Activated CD4-positive, alpha-beta T cell treated with anti-CD3 and anti-CD28 coated beads, Interleukin-2, amount 50 U/mL, for 48 hours (primary cell): Measurements from ENCODE around the gene NUP42.
"Not testable (repeated sequence)": the region's sequence is repeated elsewhere in the genome, so short reads cannot be mapped to it uniquely, and the experiment has no call there.

Experiments
- DNase-seq, 2 experiments: peaks; one replicate each; pipeline ENCODE4 v3.0.0-alpha.2; 2020

Gene NUP42

GRCh38 chr7:23205909-23206767, 24.3 kb downstream of the NUP42 start:
- DNase-seq, result no peak

DNA sequence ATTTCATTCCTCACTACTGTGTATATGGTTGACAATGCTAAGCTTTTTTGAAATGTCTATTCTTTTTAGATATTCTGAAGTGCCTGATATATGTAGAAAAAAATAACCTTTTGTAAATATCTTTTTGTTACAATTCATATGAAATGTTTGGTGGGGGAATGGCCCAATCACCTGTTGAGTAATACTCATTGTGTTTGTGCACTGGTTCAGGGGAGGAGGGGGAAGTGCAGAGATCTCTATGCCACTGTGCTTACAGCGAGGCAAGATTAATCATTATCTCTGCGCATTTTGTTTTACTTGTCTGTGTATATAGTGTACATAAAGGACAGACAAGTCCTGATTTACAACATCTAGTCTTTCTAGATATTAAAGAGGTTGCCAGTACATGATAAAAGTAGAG, 25.2 kb downstream of the NUP42 start:
- no peak for DNase-seq

DNA sequence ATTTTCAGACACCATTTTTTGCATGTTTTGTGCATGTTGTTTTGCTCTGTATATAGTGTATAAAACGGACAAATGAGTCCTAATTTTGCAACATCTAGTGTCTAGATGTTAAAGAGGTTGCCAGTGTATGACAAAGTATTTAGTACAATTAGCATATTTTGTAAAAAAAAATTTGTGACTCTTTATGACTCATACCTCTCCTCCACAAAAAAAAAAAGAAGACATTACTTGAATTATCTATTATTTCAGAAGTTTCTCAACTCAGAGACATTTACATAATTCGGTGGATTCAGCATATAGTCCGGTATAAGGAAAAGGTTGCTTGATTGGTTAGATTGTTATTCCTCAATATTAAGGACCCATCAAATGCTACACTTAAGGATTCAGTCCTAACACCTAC, 26.0 kb downstream of the NUP42 start:
- DNase-seq, result no peak

- DNase-seq, result no peak
These were observed 26.5 kb downstream of the NUP42 start for GRCh38 chr7:23208316-23208715.

GRCh38 chr7:23210506-23210905, 28.7 kb downstream of the NUP42 start:
- no peak for DNase-seq

GRCh38 chr7:23211589-23211988, 29.7 kb downstream of the NUP42 start:
- DNase-seq, result no peak

GRCh38 chr7:23212395-23212794, 30.5 kb downstream of the NUP42 start:
- DNase-seq, result no peak

GRCh38 chr7:23212841-23213240, 31.0 kb downstream of the NUP42 start:
- DNase-seq, result no peak

GRCh38 chr7:23213755-23214154, 31.9 kb downstream of the NUP42 start:
- no peak for DNase-seq

DNA sequence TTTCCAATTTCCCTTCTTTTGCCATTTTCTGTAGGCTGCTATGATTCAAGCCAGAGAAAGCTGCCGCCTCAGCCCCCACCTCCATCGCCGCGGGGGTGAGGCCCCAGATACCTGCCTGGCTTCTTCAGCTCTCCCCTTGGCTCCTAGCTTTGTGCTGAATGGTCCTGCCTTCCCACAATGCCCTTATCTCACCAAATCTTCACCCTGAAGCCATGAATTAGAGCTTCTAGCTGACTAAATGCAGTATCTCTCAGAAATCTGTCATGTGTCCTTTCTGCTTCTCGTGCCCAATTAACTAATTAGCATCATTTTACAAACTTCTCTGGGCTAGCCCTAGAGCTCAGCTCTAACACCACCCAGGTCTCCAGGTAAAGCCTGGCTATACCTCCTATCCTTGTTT, 32.6 kb downstream of the NUP42 start:
- DNase-seq, result no peak

GRCh38 chr7:23214938-23215337, 33.1 kb downstream of the NUP42 start:
- DNase-seq, result no peak

GRCh38 chr7:23216021-23216420, 34.2 kb downstream of the NUP42 start:
- no peak for DNase-seq

DNA sequence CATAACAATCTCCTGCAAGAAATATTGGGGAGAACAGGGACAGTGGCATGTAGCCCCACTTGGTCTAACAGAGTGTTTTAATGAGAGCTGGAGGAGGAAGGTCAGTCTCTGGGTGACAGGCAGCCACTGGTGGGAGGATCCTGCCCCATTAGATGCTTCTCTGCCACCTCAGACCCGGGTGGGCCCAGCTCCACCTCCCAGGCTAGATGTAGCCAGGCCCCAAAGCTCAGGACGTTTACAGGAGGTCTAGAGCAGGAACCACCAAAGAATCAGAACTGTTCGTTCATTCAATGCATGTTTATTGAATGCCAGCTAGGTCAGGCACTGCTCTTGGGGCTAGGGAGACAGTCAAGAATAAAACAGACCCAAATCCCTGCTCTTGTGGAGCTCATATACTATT, 36.3 kb downstream of the NUP42 start:
- DNase-seq, result no peak

GRCh38 chr7:23220690-23221305, 39.0 kb downstream of the NUP42 start:
- no peak for DNase-seq

- no peak for DNase-seq
These were observed 40.7 kb downstream of the NUP42 start for GRCh38 chr7:23222439-23223030.

- not testable (repeated sequence) for DNase-seq
These were observed 42.5 kb downstream of the NUP42 start for GRCh38 chr7:23224364-23224763.

DNA sequence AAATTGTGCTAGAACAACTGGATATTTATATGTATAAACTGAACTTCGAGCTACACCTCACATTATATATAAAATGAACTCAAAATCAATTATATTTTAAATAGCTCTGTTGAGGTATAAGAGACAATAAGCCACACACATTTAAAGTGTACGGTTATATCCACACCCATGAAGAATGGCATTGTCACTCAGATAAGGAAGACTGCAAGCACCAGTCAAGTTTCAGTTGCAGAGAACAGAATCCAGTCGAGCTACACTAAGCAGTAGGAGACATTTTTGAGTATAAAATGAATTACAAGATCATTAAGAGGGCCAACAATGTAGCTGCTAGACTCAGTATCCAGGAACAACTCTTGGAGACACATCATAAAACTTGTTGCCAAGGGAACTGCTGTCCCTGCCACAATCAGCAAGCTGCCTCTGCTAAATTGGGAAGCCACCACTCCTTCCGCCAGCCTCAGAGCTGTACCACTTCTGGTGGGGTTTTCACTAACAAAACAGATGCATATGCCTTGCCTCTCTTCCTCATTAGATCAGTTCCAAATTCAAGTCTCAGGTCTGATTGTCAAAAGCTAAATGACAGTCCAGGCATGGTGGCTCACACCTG, 45.1 kb downstream of the NUP42 start:
- no peak for DNase-seq

DNA sequence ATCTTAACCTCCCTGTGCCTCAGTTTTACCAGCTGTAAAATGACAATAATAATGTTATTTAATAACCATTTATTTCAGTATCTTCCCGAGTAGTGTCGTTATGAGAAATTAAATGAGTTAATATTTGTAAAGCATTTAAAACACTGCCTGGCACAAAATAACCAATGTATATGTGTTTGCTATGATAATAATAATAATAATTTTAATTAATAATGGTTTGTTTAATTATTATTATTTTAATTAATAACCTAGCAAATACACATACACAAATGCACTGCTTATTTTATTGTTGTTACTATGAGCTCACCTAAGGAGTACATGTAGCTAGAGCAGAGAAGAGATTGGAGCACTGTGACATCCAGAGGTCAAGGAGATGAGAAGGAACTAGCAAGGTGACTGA, 46.6 kb downstream of the NUP42 start:
- no peak for DNase-seq

- DNase-seq, result no peak
These were observed 48.8 kb downstream of the NUP42 start for GRCh38 chr7:23230641-23231101.

- no peak for DNase-seq
These were observed 51.1 kb downstream of the NUP42 start for GRCh38 chr7:23232966-23233365.

DNA sequence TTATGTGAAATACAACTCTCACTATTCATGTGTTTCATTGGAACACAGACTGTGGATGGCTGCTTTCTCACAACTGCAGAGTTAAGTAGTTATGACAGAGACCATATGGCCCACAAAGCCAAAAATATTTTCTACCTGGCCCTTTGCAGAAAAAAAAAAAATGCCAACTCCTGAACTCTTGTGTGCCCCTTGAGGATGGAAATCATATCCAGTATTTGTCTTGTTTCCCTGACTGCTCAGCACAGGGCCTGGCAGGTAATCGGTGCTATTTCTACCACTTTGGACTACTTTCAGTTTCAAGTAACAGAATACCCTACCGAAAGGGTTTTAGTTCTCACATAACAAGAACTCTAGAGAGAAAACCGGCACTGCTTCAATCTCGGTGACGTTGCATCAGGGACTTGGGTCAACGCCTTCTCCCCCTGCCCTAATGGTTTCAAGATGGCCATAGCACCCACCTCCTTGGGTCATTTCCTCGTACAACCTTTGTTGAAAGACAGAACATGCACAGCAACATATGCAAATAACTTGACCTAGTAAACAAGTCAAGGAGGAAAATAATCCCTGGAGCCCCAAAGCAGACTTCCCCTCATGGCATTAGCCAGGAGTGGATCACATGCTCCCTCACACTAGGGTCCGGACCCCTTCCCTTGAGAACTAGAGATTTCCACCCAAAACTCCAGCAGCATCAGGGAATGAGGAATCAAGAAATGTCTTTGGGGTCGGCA, 52.9 kb downstream of the NUP42 start:
- DNase-seq, result no peak

DNA sequence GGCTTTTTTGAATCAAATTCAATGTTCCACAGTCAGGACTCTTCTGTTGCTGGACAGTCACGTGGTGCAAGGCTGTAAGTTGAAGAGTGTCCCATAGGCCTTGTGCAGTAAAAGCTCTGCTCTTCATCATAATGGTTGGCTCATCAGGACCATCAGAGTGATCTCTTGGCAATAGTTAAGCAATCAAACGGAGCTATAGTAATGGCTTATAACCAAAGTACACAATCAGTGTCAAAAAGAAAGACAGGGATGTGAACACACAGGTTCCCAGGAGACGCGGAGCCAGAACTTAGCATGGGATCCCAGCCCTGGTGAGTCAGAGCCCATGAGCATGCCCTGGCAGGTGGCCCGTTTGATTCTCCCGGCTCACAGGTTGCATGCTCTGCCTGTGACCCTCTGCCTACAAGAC, 54.0 kb downstream of the NUP42 start:
- DNase-seq, result no peak

- no peak for DNase-seq
These were observed 55.2 kb downstream of the NUP42 start for GRCh38 chr7:23237000-23237399.
